GM12878 (cell line): ENCODE results near the gene IQUB. TPM values are rescaled to one million over a fixed set of nuclear protein-coding genes. Genes with fewer than 3 reads are reported as not detected.

Experiments used
- ASH2L ChIP-seq: fragments of 300-600, 200-600 bp; sonication (generic); IDR thresholded peaks from 2 replicates; pipeline ENCODE4 v1.6.1; 2017; ENCODE audit warnings: low read depth, mild to moderate bottlenecking, borderline replicate concordance
- BRCA1 ChIP-seq: IDR thresholded peaks from 2 replicates; pipeline ENCODE4 v1.6.1; 2011; ENCODE audit warnings: low read depth, low read length, improper control_type of control experiment
- ETV6 ChIP-seq, 2 experiments: fragments of 450-650 bp in 1 of 2; IDR thresholded peaks in 1 of 2; conservative IDR thresholded peaks in 1 of 2; 2 replicates each; pipeline ENCODE4 v1.6.1; 2014; ENCODE audit warnings: antibody characterized with exemption in 1 of 2, borderline replicate concordance in 1 of 2, low read depth in 1 of 2, mild to moderate bottlenecking in 1 of 2, moderate library complexity in 1 of 2
- IRF5 ChIP-seq: fragments of 450-650 bp; IDR thresholded peaks from 2 replicates; pipeline ENCODE4 v1.6.1; 2017; ENCODE audit warnings: borderline replicate concordance
- NFXL1 ChIP-seq: fragments of 450-650 bp; IDR thresholded peaks from 2 replicates; pipeline ENCODE4 v1.6.1; 2017; ENCODE audit warnings: antibody characterized with exemption, mild to moderate bottlenecking, borderline replicate concordance
- NFYB ChIP-seq: IDR thresholded peaks from 2 replicates; pipeline ENCODE4 v1.6.1; 2011; ENCODE audit warnings: low read depth, mild to moderate bottlenecking, low read length, improper control_type of control experiment, moderate library complexity; ENCODE audit not compliant: insufficient read depth
- NR2C1 ChIP-seq: fragments of 450-650 bp; IDR thresholded peaks from 2 replicates; pipeline ENCODE4 v1.6.1; 2017; ENCODE audit warnings: antibody characterized with exemption, mild to moderate bottlenecking, moderate library complexity
- polyA plus RNA-seq, 11 experiments: library from polyadenylated mRNA; depleted of rRNA in 4 of 11; unstranded in 6 of 11; stranded (reverse) in 5 of 11; fragments of >200 nt; fragmentation: Nextera tagmentation in 4 of 11; fragmentation: Illumina TruSeq in 1 of 11; extraction: Ambion mirVana in 4 of 11; extraction: Trizol in 1 of 11; gene quantifications; 1 replicate in 1 of 11; 2 replicates in 10 of 11; pipeline versions ENCODE4 v1.2.1 to v1.2.3, GENCODE V29; 2011 to 2016; ENCODE audit warnings: inconsistent platforms in 2 of 11, missing spikeins in 2 of 11, low read depth in 1 of 11
- total RNA-seq, 4 experiments: library from RNA; depleted of rRNA in 3 of 4; stranded (reverse); fragments of >200 nt in 3 of 4; fragmentation: Illumina TruSeq in 1 of 4; extraction: Trizol in 1 of 4; gene quantifications; 2 replicates each; pipeline versions ENCODE4 v1.2.1 to v1.2.3, GENCODE V29; 2013 to 2021
- TF ChIP-seq, protein P1 (sequence below): IDR thresholded peaks from 2 replicates; pipeline ENCODE4 v1.6.1; 2011; ENCODE audit warnings: borderline replicate concordance, low read depth, mild to moderate bottlenecking, moderate library complexity, mixed read lengths, low read length; ENCODE audit not compliant: insufficient read depth; ENCODE audit errors: extremely low read length
- TF ChIP-seq, protein P2 (sequence below): fragments of 450-650 bp; IDR thresholded peaks from 2 replicates; pipeline ENCODE4 v1.6.1; 2017; ENCODE audit warnings: antibody characterized with exemption, mild to moderate bottlenecking, moderate library complexity

The IQUB gene
- total and polyA plus RNA-seq, 10 of the 15 experiments (the other 5 are each of a cell fraction or from before 2014, with no cell fraction given), result 0.04 to 0.08 TPM; not detected in 8

- TF ChIP-seq, protein P1, sequence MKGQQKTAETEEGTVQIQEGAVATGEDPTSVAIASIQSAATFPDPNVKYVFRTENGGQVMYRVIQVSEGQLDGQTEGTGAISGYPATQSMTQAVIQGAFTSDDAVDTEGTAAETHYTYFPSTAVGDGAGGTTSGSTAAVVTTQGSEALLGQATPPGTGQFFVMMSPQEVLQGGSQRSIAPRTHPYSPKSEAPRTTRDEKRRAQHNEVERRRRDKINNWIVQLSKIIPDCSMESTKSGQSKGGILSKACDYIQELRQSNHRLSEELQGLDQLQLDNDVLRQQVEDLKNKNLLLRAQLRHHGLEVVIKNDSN, result no peak
- TF ChIP-seq BRCA1, result no peak
- TF ChIP-seq NFYB, result no peak
- no peak for TF ChIP-seq ASH2L
- TF ChIP-seq IRF5, result no peak
- no peak for TF ChIP-seq ETV6 (conservative IDR thresholded peaks at IDR 0.05 in 1 of 2, IDR thresholded peaks at IDR 0.05 in 1 of 2; ENCODE audit: borderline replicate concordance in 1 of 2, low read depth in 1 of 2)
- TF ChIP-seq NR2C1, result no peak
- no peak for TF ChIP-seq NFXL1
- TF ChIP-seq, protein P2, sequence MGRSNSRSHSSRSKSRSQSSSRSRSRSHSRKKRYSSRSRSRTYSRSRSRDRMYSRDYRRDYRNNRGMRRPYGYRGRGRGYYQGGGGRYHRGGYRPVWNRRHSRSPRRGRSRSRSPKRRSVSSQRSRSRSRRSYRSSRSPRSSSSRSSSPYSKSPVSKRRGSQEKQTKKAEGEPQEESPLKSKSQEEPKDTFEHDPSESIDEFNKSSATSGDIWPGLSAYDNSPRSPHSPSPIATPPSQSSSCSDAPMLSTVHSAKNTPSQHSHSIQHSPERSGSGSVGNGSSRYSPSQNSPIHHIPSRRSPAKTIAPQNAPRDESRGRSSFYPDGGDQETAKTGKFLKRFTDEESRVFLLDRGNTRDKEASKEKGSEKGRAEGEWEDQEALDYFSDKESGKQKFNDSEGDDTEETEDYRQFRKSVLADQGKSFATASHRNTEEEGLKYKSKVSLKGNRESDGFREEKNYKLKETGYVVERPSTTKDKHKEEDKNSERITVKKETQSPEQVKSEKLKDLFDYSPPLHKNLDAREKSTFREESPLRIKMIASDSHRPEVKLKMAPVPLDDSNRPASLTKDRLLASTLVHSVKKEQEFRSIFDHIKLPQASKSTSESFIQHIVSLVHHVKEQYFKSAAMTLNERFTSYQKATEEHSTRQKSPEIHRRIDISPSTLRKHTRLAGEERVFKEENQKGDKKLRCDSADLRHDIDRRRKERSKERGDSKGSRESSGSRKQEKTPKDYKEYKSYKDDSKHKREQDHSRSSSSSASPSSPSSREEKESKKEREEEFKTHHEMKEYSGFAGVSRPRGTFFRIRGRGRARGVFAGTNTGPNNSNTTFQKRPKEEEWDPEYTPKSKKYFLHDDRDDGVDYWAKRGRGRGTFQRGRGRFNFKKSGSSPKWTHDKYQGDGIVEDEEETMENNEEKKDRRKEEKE, result no peak
Observed at GRCh38 chr7:123573341-123573740, 38.9 kb upstream of the IQUB start (continued).
